A673 (cell line): Measurements from ENCODE around the gene PIGQ. TPM values are rescaled to one million over a fixed set of nuclear protein-coding genes. Genes with fewer than 3 reads are reported as not detected.

Source experiments
- BruUV-seq: library from RNA; stranded (reverse); fragments of 400-500 nt; replicated peaks from 2 replicates; lab custom pipeline; 2021; lab: Mats Ljungman, UMichigan
- CTCF ChIA-PET: fragments of 300-600 bp; sonication (Branson Sonifier 250); formaldehyde crosslinking; loops from one replicate; lab custom pipeline; 2022; ENCODE audit warnings: antibody characterized with exemption; lab: Charles Lee
- POLR2A ChIA-PET: fragments of 300-600 bp; sonication (Branson Sonifier 250); formaldehyde crosslinking; loops from one replicate; lab custom pipeline; 2022; ENCODE audit warnings: antibody characterized with exemption; ENCODE audit not compliant: low non-redundant PET; lab: Charles Lee
- DNase-seq: peaks from one replicate; pipeline ENCODE4 v3.0.0-alpha.2; 2015; ENCODE audit warnings: low spot score
- H3K27ac ChIP-seq: fragments of 200-600 bp; sonication (generic); 2 replicates; pipeline ENCODE4 v1.5.1; 2016; ENCODE audit warnings: mixed run types, low read depth, mild to moderate bottlenecking, mixed read lengths, antibody characterized with exemption, low read length; ENCODE audit not compliant: poor library complexity, severe bottlenecking
- H3K27me3 ChIP-seq: fragments of 200-600 bp; sonication (generic); replicated peaks from 2 replicates; pipeline ENCODE4 v1.6.1; 2017; ENCODE audit warnings: mixed run types, low read depth, mild to moderate bottlenecking, mixed read lengths, antibody characterized with exemption, low read length; ENCODE audit not compliant: insufficient read depth, poor library complexity
- H3K36me3 ChIP-seq: fragments of 200-600 bp; sonication (generic); 2 replicates; pipeline ENCODE4 v1.6.1; 2016; ENCODE audit warnings: mixed run types, mild to moderate bottlenecking, mixed read lengths, antibody characterized with exemption, low read length; ENCODE audit not compliant: insufficient read depth, poor library complexity, severe bottlenecking
- H3K4me1 ChIP-seq: fragments of 200-600 bp; sonication (generic); 2 replicates; pipeline ENCODE4 v1.6.1; 2017; ENCODE audit warnings: mixed run types, mild to moderate bottlenecking, mixed read lengths, antibody characterized with exemption, low read length; ENCODE audit not compliant: insufficient read depth, poor library complexity, severe bottlenecking
- H3K4me3 ChIP-seq: fragments of 200-600 bp; sonication (generic); 2 replicates; pipeline ENCODE4 v1.5.1; 2016; ENCODE audit warnings: low read depth, mixed run types, mild to moderate bottlenecking, mixed read lengths, low read length; ENCODE audit not compliant: poor library complexity, severe bottlenecking
- H3K9me3 ChIP-seq: fragments of 200-600 bp; sonication (generic); 2 replicates; pipeline ENCODE4 v1.6.1; 2016; ENCODE audit warnings: mixed run types, low read depth, mild to moderate bottlenecking, mixed read lengths, antibody characterized with exemption, low read length; ENCODE audit not compliant: poor library complexity, severe bottlenecking
- CTCF ChIP-seq: fragments of 300-800, 200-600 bp; sonication (generic); conservative IDR thresholded peaks from 2 replicates; pipeline ENCODE4 v1.5.1; 2017; ENCODE audit warnings: low read depth, mild to moderate bottlenecking, antibody characterized with exemption, low read length, moderate library complexity, mixed read lengths
- EZH2 ChIP-seq: fragments of 200-600 bp; sonication (generic); IDR thresholded peaks from 2 replicates; pipeline ENCODE4 v1.6.1; 2017; ENCODE audit warnings: borderline replicate concordance, low read depth, mild to moderate bottlenecking, mixed read lengths, antibody characterized with exemption, low read length; ENCODE audit not compliant: poor library complexity, severe bottlenecking
- intact Hi-C: fragments of 100-400 bp; cut with micrococcal nuclease; formaldehyde crosslinking; loops from one replicate; pipeline ENCODE4 v1.10.0; 2022; ENCODE audit not compliant: unreplicated experiment
- total RNA-seq: library from RNA; stranded (reverse); gene quantifications from 2 replicates; pipeline ENCODE4 v1.2.3, GENCODE V29; 2021

Gene PIGQ
- total RNA-seq, 1 experiment from 2014 or later: 59.4 TPM

DNA sequence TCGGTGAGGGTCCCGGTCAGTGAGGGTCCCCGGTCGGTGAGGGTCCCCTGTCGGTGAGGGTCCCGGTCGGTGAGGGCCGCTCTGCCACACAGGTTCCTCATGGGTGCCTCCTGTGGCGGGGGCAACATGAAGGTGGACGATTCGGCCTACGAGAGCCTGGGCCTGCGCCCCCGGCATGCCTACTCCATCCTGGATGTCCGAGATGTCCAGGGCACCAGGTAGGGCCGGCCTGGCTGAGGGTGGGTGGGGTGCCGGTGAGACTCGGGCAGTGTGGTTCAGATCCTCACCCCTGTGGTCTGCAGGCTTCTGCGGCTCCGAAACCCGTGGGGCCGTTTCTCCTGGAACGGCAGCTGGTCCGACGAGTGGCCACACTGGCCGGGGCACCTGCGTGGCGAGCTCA, 18.6 kb upstream of the PIGQ start:
- Histone ChIP-seq H3K27ac (no peak overlapping the region), H3K27me3 (no peaks in the 10 kb centered on the region), H3K9me3 (no peaks in the 10 kb centered on the region), H3K4me1 (no peaks in the 10 kb centered on the region), H3K4me3 (no peak overlapping the region), H3K36me3 (peaks cover 12% of the 10 kb centered on the region)
- no peak for DNase-seq
- BruUV-seq: no TSS peak
- ChIA-PET CTCF (no interaction called here), POLR2A (no interaction called here)
- intact Hi-C loops: no loop called here
- TF ChIP-seq EZH2 (no peak), CTCF (no peak)

- ChIA-PET POLR2A (no interaction called here), CTCF (no interaction called here)
- intact Hi-C loops: no loop called here
- Histone ChIP-seq H3K27ac (no peak overlapping the region), H3K36me3 (peaks cover 12% of the 10 kb centered on the region), H3K9me3 (no peaks in the 10 kb centered on the region), H3K4me3 (no peak overlapping the region), H3K4me1 (no peaks in the 10 kb centered on the region), H3K27me3 (no peaks in the 10 kb centered on the region)
- no TSS peak for BruUV-seq
- TF ChIP-seq CTCF: no peak
- TF ChIP-seq EZH2: no peak
- no peak for DNase-seq
Measured at GRCh38 chr16:552171-552570, 17.6 kb upstream of the PIGQ start.

DNA sequence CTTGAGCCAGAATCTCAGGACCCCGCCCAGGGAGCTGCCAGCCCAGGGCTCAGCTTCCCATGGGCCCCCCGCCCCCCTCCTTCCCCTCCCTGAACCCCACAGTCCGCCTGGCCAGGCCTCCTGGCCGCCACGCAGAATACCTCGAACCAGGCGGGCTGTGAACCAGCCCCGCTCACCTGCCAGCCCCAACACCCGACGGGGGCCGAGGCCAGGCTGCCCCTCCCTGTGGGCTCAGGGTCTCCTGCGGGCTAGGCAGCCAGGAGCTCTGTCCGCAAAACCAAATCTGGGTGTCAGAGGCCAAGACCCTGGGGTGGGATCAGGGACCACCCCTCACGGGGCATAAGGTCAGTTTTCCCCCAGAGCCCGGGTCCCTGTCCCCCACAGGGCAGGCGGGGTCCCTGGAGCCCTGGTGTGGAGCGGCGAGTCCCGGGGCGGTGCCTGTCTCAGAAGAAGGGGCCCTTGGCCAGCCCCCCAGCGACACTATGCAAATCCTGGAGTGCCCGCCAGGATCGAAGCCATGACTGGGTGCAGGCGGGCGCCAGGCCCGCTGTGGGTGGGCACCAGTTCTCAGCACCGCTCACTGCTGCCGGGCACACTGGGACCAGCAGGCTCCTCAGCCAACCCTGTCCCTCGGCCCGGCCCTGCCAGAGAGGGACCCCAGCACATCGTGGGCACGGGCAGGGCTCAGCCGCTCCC, 16.0 kb upstream of the PIGQ start:
- no peaks in the 10 kb centered on the region for H3K4me1 ChIP-seq
- intact Hi-C loops: no loop called here
- H3K27me3 ChIP-seq: peaks cover 7% of the 10 kb centered on the region
- ChIA-PET CTCF (no interaction called here), POLR2A (no interaction called here)
- TSS peak; percentile 45 for BruUV-seq
- H3K27ac ChIP-seq: no peak overlapping the region
- no peak overlapping the region for H3K4me3 ChIP-seq
- H3K36me3 ChIP-seq: peaks cover 9% of the 10 kb centered on the region
- TF ChIP-seq EZH2 (no peak), CTCF (no peak)
- DNase-seq: no peak
- no peaks in the 10 kb centered on the region for H3K9me3 ChIP-seq
